Liver (tissue), 3 donors: ENCODE results near the gene HRH2.

Experiments used
- FOXA1 ChIP-seq: IDR thresholded peaks from 2 replicates; pipeline ENCODE4 v1.6.1; 2016; ENCODE audit warnings: antibody characterized with exemption
- JUND ChIP-seq, 2 donors: IDR thresholded peaks; 2 replicates each; pipeline ENCODE4 v1.6.1; 2016; ENCODE audit warnings: antibody characterized with exemption in 2 of 2
- RXRA ChIP-seq, 2 donors: IDR thresholded peaks; 2 replicates each; pipeline ENCODE4 v1.6.1; 2017 to 2018; ENCODE audit warnings: antibody characterized with exemption in 2 of 2, mild to moderate bottlenecking in 1 of 2
- TAF1 ChIP-seq: conservative IDR thresholded peaks from 2 replicates; pipeline ENCODE4 v1.6.1; 2016; ENCODE audit warnings: antibody characterized with exemption, mild to moderate bottlenecking
- TF ChIP-seq, protein P1 (sequence below): fragments of 150-350 bp; IDR thresholded peaks from 2 replicates; pipeline ENCODE4 v1.5.1; 2017; ENCODE audit warnings: improper control_type of control experiment, low read depth, low read length; ENCODE audit not compliant: missing input control
- TF ChIP-seq, protein P2 (sequence below): IDR thresholded peaks from 2 replicates; pipeline ENCODE4 v1.6.1; 2016; ENCODE audit warnings: antibody characterized with exemption
- donor health status: healthy.
- donor health status: healthy.

DNA sequence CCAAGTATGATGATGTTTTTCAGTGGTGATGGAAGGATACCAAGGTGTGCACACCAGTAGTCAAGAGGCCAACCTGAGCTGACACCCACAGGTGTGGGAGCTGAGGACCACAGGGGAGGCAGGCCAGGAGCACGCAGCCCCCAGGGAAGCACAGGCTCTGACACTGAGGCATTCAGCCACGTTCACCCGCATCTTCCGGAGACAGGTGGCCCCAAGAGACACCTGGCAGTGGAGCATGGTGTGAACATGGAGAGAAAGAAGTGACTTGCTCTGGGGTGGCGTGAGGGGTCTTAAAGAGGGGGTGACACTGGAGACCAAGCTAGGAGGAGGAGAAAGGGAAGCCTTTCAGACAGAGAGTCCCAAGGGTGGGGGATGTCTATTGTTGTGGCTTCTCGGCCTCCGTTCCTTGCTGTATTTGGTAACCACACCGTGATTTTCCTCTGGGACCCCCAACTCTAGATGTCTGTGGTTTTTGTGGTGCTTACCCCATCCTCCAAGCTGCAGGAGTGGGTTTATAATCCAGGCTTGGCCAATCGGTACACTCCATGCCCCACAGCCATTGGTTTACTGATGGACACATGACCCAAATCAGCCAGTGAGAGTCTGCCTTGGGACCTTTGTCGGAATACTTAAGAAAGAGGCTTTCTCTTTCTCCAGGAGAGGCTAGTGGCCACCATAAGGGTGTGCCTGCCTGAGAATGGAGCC lies 84.6 kb downstream of the HRH2 start:
- TF ChIP-seq, protein P1, sequence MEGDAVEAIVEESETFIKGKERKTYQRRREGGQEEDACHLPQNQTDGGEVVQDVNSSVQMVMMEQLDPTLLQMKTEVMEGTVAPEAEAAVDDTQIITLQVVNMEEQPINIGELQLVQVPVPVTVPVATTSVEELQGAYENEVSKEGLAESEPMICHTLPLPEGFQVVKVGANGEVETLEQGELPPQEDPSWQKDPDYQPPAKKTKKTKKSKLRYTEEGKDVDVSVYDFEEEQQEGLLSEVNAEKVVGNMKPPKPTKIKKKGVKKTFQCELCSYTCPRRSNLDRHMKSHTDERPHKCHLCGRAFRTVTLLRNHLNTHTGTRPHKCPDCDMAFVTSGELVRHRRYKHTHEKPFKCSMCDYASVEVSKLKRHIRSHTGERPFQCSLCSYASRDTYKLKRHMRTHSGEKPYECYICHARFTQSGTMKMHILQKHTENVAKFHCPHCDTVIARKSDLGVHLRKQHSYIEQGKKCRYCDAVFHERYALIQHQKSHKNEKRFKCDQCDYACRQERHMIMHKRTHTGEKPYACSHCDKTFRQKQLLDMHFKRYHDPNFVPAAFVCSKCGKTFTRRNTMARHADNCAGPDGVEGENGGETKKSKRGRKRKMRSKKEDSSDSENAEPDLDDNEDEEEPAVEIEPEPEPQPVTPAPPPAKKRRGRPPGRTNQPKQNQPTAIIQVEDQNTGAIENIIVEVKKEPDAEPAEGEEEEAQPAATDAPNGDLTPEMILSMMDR = no peak
- TF ChIP-seq JUND (IDR thresholded peaks at IDR 0.05) = no peak
- TF ChIP-seq RXRA (IDR thresholded peaks at IDR 0.05) = no peak
- no peak for TF ChIP-seq FOXA1
- no peak for TF ChIP-seq TAF1
- TF ChIP-seq, protein P2, sequence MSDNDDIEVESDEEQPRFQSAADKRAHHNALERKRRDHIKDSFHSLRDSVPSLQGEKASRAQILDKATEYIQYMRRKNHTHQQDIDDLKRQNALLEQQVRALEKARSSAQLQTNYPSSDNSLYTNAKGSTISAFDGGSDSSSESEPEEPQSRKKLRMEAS = no peak
